ENCODE results near the gene GCNA.

Gene GCNA, protein sequence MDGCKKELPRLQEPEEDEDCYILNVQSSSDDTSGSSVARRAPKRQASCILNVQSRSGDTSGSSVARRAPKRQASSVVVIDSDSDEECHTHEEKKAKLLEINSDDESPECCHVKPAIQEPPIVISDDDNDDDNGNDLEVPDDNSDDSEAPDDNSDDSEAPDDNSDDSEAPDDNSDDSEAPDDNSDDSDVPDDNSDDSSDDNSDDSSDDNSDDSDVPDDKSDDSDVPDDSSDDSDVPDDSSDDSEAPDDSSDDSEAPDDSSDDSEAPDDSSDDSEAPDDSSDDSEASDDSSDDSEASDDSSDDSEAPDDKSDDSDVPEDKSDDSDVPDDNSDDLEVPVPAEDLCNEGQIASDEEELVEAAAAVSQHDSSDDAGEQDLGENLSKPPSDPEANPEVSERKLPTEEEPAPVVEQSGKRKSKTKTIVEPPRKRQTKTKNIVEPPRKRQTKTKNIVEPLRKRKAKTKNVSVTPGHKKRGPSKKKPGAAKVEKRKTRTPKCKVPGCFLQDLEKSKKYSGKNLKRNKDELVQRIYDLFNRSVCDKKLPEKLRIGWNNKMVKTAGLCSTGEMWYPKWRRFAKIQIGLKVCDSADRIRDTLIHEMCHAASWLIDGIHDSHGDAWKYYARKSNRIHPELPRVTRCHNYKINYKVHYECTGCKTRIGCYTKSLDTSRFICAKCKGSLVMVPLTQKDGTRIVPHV

DNA sequence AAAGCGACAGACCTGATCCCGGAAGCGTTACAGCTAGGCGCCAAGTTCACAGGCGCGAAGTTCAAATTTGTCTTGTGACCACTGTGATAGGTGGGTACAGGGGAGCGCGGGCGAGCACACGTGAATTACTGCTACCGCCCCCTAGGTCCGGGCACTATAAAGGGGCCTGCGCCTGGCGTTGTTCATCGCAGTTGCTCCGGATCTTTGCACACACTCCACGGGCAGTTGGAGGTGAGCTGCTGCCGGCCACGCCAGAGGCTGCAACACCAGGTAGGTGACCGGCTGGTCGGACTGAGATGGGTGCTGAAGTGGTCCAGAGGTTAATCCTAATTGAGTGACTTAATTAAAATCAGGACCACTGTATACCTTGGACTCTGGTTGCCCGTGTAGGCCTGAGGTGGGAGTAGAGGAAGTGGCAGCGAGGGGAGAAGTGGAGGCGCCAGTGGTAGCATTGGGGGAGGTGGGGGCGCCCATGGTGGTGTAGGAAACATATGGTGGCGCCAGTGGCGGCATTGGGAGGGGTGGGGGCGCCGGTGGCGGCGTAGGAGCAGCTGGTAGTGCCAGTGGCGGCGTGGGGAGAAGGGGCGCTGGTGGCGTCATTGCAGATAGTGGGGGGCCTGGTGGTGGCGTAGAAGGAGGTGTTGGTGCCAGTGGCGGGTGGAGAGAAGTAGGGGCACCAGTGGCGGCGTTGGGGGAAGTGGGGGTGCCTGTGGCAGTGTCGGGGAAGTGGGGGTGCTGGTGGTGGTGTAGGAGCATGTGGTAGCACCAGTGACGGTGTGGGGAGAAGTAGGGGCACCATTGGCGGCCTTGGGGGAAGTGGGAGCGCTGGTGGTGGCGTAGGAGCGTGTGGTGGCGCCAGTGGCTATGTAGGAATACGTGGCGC, at the start of gene GCNA:
Gene GCNA (plus strand): TSS at position 185 of the 883 bp plus-strand sequence. CDS start 2,385 bp downstream, outside the sequence.
- DNase-seq: no peak

DNA sequence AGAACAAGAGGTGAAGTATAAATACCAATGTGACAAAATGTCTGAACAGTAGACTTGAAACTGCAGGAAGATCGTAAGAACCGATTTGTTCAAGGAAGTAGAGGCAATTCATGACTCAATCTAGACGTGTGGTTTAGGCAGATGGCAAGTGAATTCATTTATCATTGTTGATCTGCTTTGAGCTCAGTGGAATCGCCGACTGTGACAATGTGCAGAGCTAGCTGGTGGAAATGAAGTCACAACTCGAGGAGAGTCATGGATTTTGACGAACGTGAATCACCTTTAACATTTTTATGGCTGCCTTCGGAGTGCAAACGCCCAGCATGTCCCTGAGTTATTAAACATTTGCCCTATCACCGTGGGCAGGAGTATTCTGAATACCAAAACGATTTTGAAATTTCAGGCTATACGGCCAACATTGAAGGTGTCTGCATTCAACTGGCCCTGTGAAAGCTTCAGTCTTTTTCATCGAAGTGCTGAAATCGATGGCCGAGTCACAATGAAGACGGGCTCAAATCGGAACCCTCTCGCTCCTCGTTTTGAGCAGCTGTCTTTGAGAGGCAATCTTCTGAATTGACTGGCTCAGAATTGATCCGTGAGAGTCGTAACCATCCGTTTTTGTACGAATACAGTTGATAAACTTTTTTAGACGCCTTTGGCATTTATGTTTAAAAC, 46.0 kb upstream of the GCNA start:
- DNase-seq: no peak

DNA sequence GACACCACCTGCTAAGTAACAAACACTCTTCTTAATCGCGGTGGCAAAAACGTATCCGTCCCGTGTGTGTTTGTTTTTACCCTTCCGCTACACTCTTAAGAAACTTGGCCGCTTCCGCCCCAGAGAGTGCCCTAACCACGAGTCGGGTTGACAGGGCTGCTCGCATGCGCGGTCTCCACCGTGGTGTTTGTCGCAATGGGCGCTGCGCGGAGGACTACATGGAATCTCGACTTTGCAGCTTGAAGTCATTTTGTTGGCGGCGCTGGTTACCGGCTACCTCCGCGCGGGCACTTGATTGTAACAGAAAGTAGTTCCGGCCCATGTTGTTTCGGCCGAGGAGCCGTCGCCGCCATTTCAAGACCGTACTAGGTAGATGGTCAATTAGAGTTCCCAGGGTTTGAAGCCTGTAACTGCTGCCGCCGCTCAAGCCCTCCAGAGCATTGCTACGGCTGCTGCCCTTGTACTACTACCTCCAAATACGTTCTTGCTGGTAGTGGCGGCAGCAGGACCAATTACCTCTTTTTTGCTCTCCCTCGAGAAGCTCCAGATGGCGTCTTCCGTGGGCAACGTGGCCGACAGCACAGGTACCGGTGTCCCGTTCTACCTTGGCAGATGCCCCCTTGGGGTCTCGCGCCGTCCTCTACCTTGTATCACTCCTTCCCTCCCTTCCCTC, 45.3 kb upstream of the GCNA start, which contains the start of gene OGT:
Gene OGT (plus strand): TSS at position 352 of the 673 bp plus-strand sequence. CDS start 196 bp downstream, at position 548.
- peak; percentile 93 for DNase-seq

DNA sequence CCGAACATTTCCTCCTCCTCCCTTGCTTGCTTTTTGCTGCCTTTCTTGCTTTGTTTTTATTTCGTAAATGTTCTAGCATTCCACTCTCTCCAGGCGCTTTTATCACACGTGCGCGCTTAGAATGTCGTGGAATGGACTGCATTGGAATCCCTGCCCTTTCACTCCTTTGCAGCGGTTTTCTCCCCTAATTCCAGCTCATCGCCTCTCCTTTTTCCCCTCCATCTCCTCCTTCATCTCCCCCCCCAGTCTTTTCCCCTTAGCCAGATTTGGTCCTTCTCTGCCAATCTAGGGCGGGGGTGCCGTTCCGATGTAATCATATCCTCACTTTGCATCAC, 44.8 kb upstream of the GCNA start:
- DNase-seq: no peak

DNA sequence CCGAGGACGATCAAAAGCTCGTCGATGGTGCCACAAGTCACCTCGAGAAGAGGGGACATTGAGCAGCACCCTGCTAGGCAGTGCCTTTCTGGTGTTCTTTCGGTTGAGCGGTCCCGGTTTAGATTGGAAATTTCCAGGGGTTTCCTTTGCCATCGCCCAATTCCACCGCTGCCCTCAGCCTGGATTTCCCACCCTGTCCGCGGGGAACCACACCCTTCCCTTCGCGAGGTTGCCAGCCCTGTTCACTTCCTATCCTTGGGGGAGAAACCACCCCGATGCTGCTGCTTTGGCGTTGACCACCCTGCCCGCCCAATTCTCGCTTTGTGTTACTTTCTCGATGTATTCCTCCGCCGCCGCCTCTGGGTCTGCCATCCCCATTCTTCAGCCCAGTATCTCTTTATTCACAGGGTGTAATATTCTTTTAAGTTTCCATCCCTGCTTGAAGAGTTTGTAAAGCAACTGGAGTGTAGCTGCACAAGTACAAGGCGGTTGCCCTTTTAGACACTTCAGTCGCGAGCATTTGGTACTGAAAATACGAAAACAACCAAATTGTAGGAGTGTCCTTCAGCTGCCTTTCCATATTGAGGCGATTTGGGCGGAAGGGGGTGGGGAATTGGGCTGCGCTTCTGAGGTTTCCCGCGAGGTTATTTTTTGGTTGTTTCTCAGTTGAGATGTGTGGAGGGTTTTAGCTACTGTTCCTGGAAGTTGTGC, 44.2 kb upstream of the GCNA start:
- DNase-seq: peak; percentile 28

DNA sequence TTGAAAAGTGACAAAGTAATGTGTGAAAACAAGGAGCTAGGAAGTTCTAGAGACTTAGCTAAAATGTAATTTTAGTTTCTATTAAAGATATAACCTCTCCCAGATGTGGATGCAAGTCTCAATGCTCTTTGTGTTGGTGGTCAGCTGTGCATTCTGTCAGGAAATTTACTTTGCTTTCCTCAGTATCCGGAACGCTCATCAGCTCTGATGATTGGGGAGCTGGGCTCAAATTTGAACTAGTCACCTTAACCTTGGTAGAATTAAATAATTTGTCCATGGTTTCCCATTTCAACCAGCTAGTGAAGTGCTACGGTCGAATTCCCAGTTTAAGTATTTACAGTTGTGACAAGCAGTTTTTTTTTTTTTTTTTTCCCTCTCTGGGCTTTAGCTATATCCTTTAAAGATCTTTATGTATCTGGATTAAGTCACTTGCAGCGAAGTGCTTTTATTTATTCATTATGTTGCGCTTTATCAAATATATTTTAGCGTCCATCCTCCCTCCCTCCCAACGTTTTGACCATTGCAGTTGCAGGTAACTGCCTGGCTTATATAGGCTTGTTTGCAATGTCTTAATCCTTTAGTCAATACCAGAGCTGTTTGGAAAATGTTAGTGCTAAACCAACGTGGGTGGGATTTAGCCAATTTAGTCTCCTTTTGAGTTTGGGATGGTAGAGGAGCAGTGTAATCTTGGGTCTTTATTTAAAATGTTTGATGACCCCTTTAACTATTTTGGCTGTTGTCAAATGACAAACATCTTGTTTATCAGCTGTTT, 43.3 kb upstream of the GCNA start:
- no peak for DNase-seq

DNA sequence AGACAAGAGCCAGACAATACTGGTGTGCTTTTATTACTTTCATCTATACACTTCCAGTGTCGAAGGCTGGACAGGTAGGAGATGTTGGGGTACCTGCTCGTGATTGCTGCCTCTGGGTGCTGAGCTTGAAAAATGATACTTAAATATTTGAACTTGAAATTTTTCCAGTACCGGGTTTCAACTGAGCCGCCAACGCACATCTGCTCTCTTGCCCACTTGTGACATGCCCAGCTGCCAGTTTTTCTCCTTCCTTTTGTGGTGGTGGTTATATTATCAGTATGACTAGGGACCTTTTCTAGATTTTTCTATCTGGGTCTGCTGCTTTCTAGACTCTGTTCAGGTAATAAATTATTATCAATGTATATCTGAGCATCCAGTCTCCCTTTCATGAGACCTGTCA, 42.0 kb upstream of the GCNA start:
- DNase-seq: no peak

DNA sequence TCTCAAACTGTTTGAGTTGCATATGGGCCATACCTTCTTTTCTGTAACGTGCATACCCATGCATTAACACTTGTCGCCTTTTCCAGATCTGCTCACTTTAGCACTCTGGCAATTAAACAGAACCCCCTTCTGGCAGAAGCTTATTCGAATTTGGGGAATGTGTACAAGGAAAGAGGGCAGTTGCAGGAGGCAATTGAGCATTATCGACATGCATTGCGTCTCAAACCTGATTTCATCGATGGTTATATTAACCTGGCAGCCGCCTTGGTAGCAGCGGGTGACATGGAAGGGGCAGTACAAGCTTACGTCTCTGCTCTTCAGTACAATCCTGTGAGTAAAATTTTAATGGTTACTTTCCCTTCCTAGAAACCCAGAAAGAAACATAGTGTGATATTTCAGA, 40.5 kb upstream of the GCNA start:
- DNase-seq: no peak

DNA sequence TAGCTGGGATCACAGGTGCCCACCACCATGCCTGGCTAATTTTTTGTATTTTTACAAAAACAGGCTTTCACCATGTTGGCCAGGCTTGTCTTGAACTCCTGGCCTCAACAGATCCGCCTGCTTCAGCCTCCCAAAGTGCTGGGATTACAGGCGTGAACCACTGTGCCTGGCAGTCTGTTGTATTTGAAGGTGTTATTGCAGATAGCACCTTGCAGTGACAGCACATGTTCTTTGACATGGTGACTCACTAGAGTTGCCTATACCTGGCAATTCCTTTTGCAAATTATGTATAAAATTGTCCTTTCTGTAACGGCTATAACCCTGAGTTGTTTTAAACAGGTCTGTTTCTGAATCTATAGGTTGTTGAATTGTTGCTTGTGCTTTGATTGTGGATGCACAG, 37.4 kb upstream of the GCNA start:
- no peak for DNase-seq

DNA sequence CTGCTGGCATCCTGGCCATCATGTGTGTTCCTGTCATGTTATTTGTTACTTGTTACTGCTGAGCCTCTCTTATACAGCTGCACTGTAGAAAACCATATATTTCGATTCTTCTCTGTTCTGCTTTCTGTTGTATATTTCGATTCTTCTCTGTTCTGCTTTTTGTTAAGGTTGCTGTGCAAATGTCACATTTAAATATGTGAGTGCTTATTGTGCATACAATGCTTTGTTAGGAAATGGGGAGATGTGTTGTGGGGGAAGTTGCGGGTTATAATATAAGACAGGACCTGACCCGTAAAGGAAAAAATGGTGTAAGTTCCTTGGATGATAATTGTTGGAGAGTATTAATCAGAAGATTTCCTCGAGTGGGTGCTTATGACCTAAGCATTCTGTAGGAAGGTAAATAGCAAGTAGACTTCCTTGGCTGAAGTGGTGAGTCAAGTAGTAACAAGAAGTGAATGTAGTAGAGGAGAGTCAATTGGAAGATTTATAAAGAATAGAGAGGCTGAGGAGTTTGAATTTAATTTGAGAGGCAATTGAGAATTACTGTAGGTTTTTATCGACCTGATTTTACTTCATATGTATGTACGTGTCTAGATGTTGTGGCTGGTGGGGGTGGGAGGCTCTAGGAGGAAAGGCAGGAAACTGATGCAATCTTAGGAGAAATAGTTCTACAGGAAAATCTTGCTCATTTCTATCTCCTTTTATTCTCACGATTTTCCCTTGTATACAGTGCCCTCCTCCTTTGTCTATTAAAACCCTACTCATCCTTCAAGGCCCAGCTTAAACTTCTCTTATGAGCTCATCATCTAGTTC, 36.8 kb upstream of the GCNA start:
- no peak for DNase-seq

DNA sequence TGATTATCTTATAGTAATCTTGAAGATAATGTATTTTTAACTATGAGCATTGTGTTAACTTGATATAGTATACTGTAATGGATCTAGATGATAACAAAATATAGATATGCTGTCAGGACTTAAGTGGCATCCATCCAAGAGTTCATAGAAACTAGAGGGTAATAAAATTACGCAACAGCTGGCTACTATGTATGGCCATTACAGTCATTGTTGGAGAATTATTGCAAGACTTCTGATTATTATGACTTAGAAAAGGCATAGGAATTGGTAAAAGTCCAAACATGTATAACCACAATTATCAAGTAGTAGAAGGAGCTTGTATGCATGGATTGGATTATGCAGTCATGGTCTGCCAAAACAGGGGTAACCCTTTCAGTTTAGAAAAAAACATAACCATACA, 35.8 kb upstream of the GCNA start:
- DNase-seq: no peak

DNA sequence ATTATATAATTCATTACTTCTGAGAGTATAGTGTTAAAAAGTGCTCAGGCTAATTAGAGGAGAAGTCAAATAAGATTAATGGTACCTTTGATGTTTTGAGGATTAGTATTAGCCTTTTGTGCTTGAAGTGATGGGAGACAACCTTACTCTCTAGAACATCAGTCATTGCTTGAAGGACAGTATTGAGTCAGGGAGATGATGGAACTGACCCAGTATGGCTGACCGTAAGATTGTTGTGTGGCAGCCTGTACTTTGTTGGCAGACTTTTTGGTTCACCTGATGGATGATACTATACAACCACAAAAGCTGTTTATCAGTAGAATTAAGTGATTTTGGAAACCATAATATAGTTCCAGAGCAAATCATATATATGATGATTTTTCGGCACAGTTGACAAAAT, 35.4 kb upstream of the GCNA start:
- no peak for DNase-seq

DNA sequence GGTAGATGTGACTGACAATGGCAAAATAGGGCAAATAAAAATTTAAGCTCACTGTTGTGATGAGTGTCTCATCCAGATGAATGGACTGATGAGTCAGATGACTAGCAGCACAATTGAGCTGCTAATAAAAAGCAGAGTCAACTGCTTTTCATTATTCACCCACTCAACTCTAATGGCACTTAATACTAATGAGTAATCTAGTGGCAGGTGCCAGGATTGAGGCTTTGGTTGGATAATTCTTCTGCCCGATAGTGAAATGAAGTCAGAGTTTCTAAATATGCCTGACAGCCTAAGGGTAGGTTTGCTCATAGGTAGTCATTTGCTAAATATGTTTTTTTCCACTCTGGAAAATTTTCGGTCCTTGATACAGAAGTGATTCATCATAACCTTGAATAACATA, 34.9 kb upstream of the GCNA start:
- no peak for DNase-seq

DNA sequence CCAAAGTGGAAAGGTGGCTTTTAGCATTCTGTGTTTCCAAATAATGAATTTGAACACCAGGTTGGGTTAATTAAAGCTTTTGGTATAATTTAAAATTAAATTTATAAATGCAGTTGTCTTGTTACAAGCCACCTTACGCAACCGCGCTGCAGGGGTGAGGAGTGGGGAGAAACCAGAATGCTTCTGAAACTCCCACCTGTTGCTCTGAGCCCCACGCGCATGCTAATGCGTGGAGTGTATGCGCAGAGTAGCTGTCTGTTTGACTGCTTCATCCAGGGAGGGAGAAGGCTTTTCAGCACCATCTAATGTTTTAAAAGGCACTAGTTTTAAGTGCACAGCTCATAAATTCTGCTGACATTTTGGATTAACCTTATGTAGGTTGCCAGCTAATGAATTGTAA, 32.9 kb upstream of the GCNA start:
- DNase-seq: no peak

DNA sequence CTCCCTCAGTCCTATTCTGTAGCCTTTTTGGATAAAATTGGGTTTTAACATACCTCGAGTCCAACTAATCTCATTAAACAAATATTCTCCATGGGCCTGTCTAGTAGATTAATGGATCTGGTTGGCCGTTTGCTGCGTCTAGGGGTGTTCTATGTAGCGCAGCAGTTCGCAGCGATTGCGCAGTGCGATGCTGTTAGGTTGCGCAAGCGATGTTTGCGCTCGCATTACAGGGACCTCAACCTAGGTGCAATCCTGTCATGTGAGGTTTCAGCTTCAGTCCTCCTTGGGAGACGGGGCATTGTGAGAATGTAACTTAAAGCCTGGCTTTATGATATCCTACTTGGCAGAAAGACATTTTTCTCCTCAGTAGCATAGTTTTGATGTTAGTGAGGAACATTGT, 31.4 kb upstream of the GCNA start:
- no peak for DNase-seq

DNA sequence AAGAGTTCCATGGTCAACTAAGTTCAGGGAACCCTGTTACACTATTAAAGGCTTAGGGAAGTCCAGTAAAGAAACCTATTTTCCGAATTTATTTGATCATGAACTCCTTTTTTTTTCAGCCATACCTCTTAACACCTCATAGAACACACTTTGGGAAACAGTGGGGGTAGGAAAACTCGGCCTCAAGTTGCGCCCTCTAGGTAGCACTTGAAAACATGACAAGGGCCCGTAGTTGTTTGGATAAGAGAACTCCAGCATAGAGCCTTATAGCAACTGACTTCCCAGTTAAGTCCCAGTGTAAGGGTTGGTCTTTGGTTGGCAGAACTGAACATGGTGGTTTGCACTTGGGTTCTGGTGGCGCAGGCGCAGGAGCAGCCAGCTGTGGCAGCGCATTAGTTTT, 30.9 kb upstream of the GCNA start:
- no peak for DNase-seq

DNA sequence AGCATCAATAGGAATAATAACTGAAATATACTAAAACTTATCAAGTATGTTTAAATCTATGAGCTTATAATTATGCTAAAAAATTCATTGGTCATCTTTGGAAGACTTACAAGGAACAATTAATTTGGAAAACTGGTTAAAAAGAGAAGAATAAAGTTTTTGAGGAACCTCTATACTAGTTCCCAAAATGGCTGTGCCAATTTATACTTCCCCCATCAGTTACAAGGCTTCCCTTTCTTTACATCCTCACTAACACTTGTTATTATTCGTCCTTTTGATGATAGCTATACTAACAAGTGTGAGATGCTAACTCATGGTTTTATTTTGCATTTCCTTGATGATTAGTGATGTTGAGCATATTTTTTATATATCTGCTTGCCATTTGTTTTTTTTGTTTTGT, 28.3 kb upstream of the GCNA start:
- DNase-seq: no peak

DNA sequence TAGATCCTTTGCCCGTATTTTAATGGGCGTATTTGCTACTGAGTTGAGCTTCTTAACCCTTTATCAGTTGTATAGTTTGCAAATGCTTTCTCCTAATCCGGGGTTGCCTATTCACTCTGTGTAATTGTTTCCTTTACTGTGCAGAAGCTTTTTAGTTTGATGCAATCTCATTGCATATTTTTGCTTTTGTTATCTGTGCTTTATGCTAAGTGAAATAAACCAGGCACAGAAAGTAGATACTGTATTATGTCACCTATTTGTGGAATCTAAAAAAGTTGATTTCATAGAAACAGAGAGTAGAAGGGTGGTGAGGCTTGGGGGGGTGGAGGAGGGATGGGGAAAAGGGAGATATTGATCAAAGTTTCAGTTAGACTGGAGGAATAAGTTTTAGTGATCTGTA, 27.7 kb upstream of the GCNA start:
- no peak for DNase-seq

DNA sequence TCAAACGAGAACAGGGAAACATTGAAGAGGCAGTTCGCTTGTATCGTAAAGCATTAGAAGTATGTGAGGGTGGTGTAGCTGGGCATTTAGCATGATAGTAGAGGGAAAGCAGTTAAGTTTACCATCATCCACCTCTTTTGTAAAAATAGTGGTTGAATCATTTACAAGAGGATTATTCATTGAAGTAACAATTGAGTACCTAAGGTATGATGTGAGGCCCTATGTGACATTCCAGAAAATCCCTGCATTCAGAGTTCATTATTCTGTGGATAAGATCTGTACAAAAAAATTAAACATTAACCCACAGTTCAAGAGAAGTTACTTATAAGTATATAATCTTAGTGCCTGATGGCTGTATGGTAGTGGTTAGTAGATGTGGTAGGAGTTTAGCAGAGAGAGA, 22.2 kb upstream of the GCNA start:
- DNase-seq: no peak

DNA sequence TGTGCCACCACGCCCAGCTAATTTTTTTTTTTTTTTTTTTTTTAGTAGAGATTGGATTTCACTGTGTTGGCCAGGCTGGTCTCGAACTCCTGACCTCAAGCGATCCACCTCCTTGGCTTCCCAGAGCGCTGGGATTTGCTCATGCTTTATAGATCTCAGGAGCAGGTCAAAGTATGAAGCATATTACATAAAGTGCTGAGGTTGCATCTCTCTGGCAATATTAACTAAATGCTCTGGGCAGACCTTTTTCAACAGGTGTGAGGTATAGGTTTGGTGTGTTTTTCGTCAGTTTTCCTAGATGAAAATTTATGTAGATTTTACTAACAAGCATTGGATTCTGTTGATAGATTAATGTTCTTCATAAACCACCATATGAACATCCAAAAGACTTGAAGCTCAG, 19.3 kb upstream of the GCNA start:
- DNase-seq: no peak
